Epithelial cell of proximal tubule (primary cell): ENCODE measurements around the gene IFIT2. TPM values are rescaled to one million over a fixed set of nuclear protein-coding genes. Genes with fewer than 3 reads are reported as not detected.
"Not testable (repeated sequence)": the region's sequence is repeated elsewhere in the genome, so short reads cannot be mapped to it uniquely, and the experiment has no call there.

ENCODE experiments used
- DNase-seq: peaks from one replicate; pipeline ENCODE4 v3.0.0-alpha.2; 2011; ENCODE audit warnings: low read depth
- H3K4me3 ChIP-seq: 2 replicates; pipeline ENCODE4 v1.5.1; 2011; ENCODE audit warnings: low read depth, mild to moderate bottlenecking, low read length
- CTCF ChIP-seq: conservative IDR thresholded peaks from 2 replicates; pipeline ENCODE4 v1.5.1; 2012; ENCODE audit warnings: low read depth, mild to moderate bottlenecking, low read length
- total RNA-seq: library from RNA; depleted of rRNA; stranded (reverse); fragments of >200 nt; gene quantifications from 2 replicates; pipeline ENCODE4 v1.2.3, GENCODE V29; 2015

The IFIT2 gene
- total RNA-seq, 1 donor from 2014 or later: 2.2 TPM

DNA sequence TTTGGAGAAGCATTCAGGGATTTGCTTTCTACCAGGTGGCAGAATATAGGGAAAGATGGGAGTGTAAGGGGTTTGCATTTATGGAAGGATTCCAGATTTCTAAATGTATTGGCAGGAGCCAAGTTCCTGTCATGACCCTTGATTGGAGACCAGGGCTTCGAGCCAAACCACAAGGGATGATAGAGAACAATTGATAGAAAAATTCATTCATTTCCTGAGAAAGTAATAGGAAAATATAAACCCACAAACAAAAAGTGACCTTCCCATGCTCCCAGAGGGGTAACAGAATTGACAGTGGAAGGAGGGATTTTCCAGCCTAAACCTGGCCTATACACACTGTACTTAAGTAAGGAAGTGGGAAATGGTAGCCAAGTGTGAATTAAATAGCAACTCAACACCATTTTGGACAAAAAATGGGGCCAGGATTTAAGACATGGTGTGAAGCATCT, 22.4 kb upstream of the IFIT2 start:
- no peak overlapping the region for H3K4me3 ChIP-seq
- no peak for DNase-seq
- TF ChIP-seq CTCF: no peak

DNA sequence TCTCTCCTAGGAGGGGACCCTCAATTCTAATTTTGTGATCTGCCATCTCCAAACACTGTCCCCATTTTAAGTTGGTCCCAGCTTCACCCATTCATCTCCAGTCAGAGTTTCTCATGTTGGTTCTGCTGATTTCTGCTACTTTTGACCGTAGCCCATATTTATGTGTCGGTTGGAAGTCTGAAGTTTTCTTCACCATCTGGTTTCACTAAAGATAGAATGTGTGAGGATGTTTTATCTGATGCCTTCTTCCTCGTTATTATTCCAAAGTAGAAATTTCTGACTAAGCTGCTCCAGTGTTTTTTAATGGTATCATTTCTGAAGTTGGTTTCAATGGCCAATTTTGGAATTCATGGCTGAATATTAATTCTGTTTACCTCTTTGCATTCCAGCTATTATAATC, 21.3 kb upstream of the IFIT2 start:
- DNase-seq: no peak
- no peak for TF ChIP-seq CTCF

DNA sequence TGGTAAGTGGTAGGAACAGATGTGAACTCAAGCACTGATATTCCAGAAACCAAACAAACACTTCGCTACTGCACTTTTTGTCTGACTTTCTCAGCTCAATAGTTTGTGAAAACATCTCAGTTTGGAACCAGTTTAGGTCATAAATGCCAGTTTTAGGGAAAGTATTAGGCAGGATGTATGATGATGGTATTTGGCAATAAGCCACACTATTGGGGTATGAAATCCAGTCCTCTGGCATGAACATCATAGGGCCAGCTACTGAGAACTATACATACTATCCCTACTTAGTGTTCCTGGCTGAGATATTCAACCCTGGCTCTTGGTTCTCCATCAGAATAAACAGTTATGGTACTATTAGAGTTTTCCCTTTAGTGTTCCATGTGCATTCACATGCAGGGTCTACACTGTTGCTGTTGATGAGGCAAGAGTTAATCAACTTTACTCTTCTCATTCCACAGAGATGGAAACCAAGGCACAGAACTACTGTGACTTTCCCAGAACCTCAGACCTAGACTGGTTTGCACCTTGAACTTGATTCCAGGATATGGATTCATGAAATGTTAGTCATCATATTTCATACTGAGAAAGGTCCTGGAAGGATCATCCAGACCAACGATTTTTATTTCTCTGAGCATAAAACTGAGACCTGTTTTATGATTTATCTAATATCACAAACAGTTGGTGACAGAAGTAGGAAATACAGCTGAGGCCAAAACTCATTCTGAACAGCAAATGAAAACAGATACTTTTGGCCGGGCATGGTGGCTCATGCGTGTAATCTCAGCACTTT, 20.0 kb upstream of the IFIT2 start:
- TF ChIP-seq CTCF: no peak
- no peak for DNase-seq

More for the DNA sequence above, 21.3 kb upstream of the IFIT2 start:
- no peak overlapping the region for H3K4me3 ChIP-seq

DNA sequence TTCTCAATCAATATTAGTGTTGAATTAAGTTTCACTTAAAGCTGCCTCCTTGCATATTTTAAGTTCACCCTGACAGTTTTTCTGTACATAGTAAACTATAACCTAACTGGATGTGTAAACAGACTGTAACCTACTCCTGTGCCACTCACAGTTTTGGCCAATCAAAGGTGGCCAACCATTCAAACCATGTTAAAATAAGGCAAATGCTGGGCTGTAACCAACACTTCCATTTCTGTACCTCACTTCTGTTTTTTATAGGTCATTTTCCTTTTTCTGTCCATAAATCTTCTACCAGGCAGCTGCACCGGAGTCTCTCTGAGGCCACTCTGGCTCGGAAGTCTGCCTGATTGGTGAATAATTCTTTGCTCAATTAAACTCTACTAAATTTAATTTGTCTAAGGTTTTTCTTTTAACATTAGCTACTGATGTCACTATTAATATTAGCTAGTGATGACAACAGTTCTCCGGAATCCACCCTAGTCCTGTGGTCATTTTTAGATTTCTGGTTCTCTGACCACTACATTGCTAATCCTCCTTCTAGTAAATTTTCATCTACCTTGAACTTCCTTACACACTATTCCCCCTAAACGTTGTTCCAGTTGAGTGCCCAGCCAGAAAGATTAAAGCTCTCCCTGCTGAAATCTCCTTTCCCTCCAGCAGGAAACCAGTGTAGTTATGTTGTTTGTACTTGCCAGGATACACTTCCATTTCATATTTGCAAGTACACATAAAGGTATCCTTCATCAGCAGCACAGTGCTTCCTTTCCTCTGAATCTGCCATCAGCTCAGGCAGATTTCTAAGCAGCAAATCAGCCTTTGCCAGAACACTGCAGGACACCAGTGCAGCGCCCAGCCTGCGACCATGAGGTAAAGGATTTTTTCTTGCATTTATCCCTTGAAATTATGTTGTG, 18.6 kb upstream of the IFIT2 start:
- peak overlapping the region; percentile 51 for H3K4me3 ChIP-seq
- TF ChIP-seq CTCF: peak; percentile 10
- peak; percentile 79 for DNase-seq

More for the DNA sequence above, 20.0 kb upstream of the IFIT2 start:
- no peak overlapping the region for H3K4me3 ChIP-seq

DNA sequence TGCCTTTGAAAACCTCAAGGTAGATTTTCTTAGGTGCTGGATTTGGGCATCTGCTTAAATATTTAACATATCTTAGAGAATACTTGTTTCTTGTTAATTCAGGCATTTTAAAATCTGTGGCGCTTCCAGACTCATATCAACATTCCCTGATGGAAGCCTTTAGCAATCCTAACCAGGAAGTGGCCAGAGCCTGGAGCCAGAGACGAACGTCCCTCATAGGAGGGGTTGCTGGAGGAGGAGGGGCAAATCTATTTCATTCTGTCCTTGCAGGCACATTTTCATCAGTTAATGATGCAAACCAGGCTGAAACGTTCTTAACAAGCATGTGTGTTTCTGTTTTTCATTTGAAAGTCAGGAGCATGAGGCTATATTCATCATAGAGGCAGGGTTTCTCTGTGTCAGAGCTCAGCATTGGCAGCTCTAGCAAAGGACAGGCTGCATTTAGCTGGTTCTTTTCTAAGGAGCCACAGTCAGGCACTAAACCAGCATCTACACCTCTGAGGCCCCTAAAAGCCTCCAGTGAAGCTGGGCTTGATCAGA, 17.8 kb upstream of the IFIT2 start:
- H3K4me3 ChIP-seq: peak overlapping the region; percentile 51
- peak; percentile 66 for DNase-seq
- TF ChIP-seq CTCF: no peak

DNA sequence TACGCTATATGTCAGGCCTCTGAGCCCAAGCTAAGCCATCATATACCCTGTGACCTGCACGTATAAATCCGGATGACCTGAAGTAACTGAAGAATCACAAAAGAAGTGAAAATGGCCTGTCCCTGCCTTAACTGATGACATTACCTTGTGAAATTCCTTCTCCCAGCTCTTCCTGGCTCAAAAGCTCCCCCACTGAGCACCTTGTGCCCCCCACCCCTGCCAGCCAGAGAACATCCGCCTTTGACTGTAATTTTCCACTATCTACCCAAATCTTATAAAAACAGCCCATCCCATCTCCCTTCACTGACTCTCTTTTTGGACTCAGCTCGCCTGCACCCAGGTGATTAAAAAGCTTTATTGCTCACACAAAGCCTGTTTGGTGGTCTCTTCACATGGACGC, 17.1 kb upstream of the IFIT2 start:
- peak overlapping the region; percentile 51 for H3K4me3 ChIP-seq
- not testable (repeated sequence) for DNase-seq

- H3K4me3 ChIP-seq: peak overlapping the region; percentile 51
- DNase-seq: not testable (repeated sequence)
Measured at GRCh38 chr10:89285303-89285702, 16.5 kb upstream of the IFIT2 start.
